Endothelial cell of umbilical vein (primary cell): ENCODE data around the gene ANXA11. TPM values are rescaled to one million over a fixed set of nuclear protein-coding genes. Genes with fewer than 3 reads are reported as not detected.

Experiments
- BruUV-seq: library from RNA; stranded (reverse); fragments of 400-500 nt; replicated peaks from 2 replicates; lab custom pipeline; 2021; lab: Mats Ljungman, UMichigan
- CTCF ChIA-PET: fragments of 300-600, 350-600 bp; sonication (Branson Sonifier 250); formaldehyde crosslinking; loops from one replicate; lab custom pipeline; 2021; ENCODE audit warnings: antibody characterized with exemption, inconsistent platforms; lab: Charles Lee
- POLR2A ChIA-PET: fragments of 300-600, 350-600 bp; sonication (Branson Sonifier 250); formaldehyde crosslinking; loops from one replicate; lab custom pipeline; 2021; ENCODE audit warnings: antibody characterized with exemption, inconsistent platforms; lab: Charles Lee
- DNase-seq: peaks from one replicate; pipeline ENCODE4 v3.0.0-alpha.2; 2011; ENCODE audit warnings: low read depth, low spot score
- FAIRE-seq: peaks from 2 replicates; lab custom pipeline; 2011; peaks lifted over from hg19 to GRCh38; lab: Jason Lieb, UNC
- H2AFZ ChIP-seq: 2 replicates; pipeline ENCODE4 v1.6.0; 2012; ENCODE audit warnings: low read depth, low read length, control low read depth, inconsistent platforms
- H3K27ac ChIP-seq: 2 replicates; pipeline ENCODE4 v1.5.1; 2011; ENCODE audit warnings: low read depth, mild to moderate bottlenecking, control low read depth, low read length, moderate library complexity; ENCODE audit not compliant: insufficient read depth
- H3K27me3 ChIP-seq, 2 experiments: 2 replicates each; pipeline versions ENCODE4 v1.6.0 to v1.6.1; 2011; ENCODE audit warnings: low read length in 2 of 2, mixed read lengths in 1 of 2; ENCODE audit not compliant: control insufficient read depth in 2 of 2, insufficient read depth in 2 of 2
- H3K36me3 ChIP-seq, 2 experiments: 2 replicates in 1 of 2; 3 replicates in 1 of 2; pipeline ENCODE4 v1.5.1; 2011; ENCODE audit warnings: low read length in 2 of 2, mild to moderate bottlenecking in 1 of 2, moderate library complexity in 1 of 2; ENCODE audit not compliant: control insufficient read depth in 2 of 2, insufficient read depth in 2 of 2; ENCODE audit errors: extremely low read depth in 1 of 2
- H3K4me1 ChIP-seq: 3 replicates; pipeline ENCODE4 v1.5.1; 2011; ENCODE audit warnings: mild to moderate bottlenecking, low read length; ENCODE audit not compliant: control insufficient read depth, insufficient read depth; ENCODE audit errors: extremely low read depth
- H3K4me2 ChIP-seq: 2 replicates; pipeline ENCODE4 v1.6.1; 2011; ENCODE audit warnings: low read length, control low read depth, mixed read lengths; ENCODE audit not compliant: insufficient read depth
- H3K4me3 ChIP-seq, 3 experiments: fragments of 200-600 bp in 1 of 3; sonication (generic), shearing (Covaris generic) in 1 of 3; replicated peaks in 1 of 3; 2 replicates each; pipeline ENCODE4 v1.5.1; 2011 to 2016; ENCODE audit warnings: control low read depth in 3 of 3, low read length in 3 of 3, mild to moderate bottlenecking in 2 of 3, inconsistent platforms in 1 of 3, low read depth in 1 of 3, moderate library complexity in 1 of 3; ENCODE audit not compliant: insufficient read depth in 1 of 3
- H3K79me2 ChIP-seq: 2 replicates; pipeline ENCODE4 v1.6.0; 2012; ENCODE audit warnings: low read length, inconsistent platforms; ENCODE audit not compliant: control insufficient read depth, insufficient read depth
- H3K9ac ChIP-seq: replicated peaks from 2 replicates; pipeline ENCODE3; 2011; ENCODE audit warnings: low read length, control low read depth; ENCODE audit not compliant: insufficient read depth; ENCODE audit errors: extremely low read depth
- H3K9me1 ChIP-seq: replicated peaks from 3 replicates; pipeline ENCODE4 v1.6.0; 2011; ENCODE audit warnings: mild to moderate bottlenecking, low read length; ENCODE audit not compliant: control insufficient read depth, insufficient read depth; ENCODE audit errors: extremely low read depth
- H3K9me3 ChIP-seq: replicated peaks from 2 replicates; pipeline ENCODE4 v1.5.1; 2012; ENCODE audit warnings: low read length, inconsistent platforms; ENCODE audit not compliant: control insufficient read depth, insufficient read depth
- H4K20me1 ChIP-seq: replicated peaks from 2 replicates; pipeline ENCODE3; 2011; ENCODE audit warnings: mild to moderate bottlenecking, low read length; ENCODE audit not compliant: control insufficient read depth, insufficient read depth; ENCODE audit errors: extremely low read depth
- CTCF ChIP-seq, 2 donors: IDR thresholded peaks; 1 replicate in 1 of 2; 2 replicates in 1 of 2; pipeline ENCODE4 v1.5.1; 2011; ENCODE audit warnings: low read length in 2 of 2, mild to moderate bottlenecking in 2 of 2, moderate library complexity in 2 of 2, control low read depth in 1 of 2, inconsistent platforms in 1 of 2, low read depth in 1 of 2; ENCODE audit not compliant: insufficient read depth in 1 of 2; ENCODE audit errors: extremely low read depth in 1 of 2
- EZH2 ChIP-seq: IDR thresholded peaks from 2 replicates; pipeline ENCODE4 v1.6.1; 2012; ENCODE audit warnings: borderline replicate concordance, low read depth, mild to moderate bottlenecking, moderate library complexity, low read length, inconsistent platforms; ENCODE audit not compliant: severe bottlenecking
- FOS ChIP-seq: IDR thresholded peaks from 2 replicates; pipeline ENCODE4 v1.6.1; 2011; ENCODE audit warnings: mild to moderate bottlenecking, low read length, moderate library complexity, borderline replicate concordance; ENCODE audit not compliant: insufficient read depth
- GATA2 ChIP-seq: IDR thresholded peaks from 2 replicates; pipeline ENCODE4 v1.7.0; 2011; ENCODE audit warnings: low read depth, mild to moderate bottlenecking, moderate library complexity, mixed read lengths, low read length; ENCODE audit not compliant: insufficient read length, insufficient read depth
- JUN ChIP-seq: IDR thresholded peaks from 2 replicates; pipeline ENCODE4 v1.6.1; 2011; ENCODE audit warnings: borderline replicate concordance, low read depth; ENCODE audit not compliant: insufficient read length, insufficient read depth
- MAX ChIP-seq: IDR thresholded peaks from 2 replicates; pipeline ENCODE4 v1.6.1; 2011; ENCODE audit not compliant: insufficient read depth, insufficient read length
- MYC ChIP-seq: IDR thresholded peaks from one replicate; pipeline ENCODE4 v1.6.1; 2011; ENCODE audit warnings: mild to moderate bottlenecking, low read depth, low read length
- POLR2A ChIP-seq: IDR thresholded peaks from 2 replicates; pipeline ENCODE4 v1.6.1; 2012; ENCODE audit warnings: low read depth, mild to moderate bottlenecking, control low read depth, low read length
- POLR2AphosphoS5 ChIP-seq: IDR thresholded peaks from 2 replicates; pipeline ENCODE4 v1.6.1; 2012; ENCODE audit warnings: low read depth, mild to moderate bottlenecking, control low read depth, low read length, moderate library complexity; ENCODE audit not compliant: insufficient read depth
- dilution Hi-C: fragments of 300-500 bp; cut with MboI; formaldehyde crosslinking; loops from one replicate; pipeline ENCODE4 v1.15.0; 2019; ENCODE audit warnings: low sequenced_read_pairs; ENCODE audit not compliant: extremely low pct_ligation_motif_present
- intact Hi-C: fragments of 100-400 bp; cut with micrococcal nuclease; formaldehyde crosslinking; loops from one replicate; pipeline ENCODE4 v1.10.0; 2022
- polyA plus RNA-seq, 4 experiments: library from polyadenylated mRNA; depleted of rRNA in 3 of 4; stranded (reverse) in 3 of 4; unstranded in 1 of 4; fragments of >200 nt; gene quantifications; 2 replicates each; pipeline versions ENCODE4 v1.2.1 to v1.2.3, GENCODE V29; 2011 to 2012; ENCODE audit warnings: missing spikeins in 1 of 4
- total RNA-seq: library from RNA; stranded (reverse); gene quantifications from 2 replicates; pipeline ENCODE4 v1.2.3, GENCODE V29; 2021

ANXA11 gene
- total and polyA plus RNA-seq, 2 donors (not counting 3 experiments of a cell fraction or from before 2014, with no cell fraction given) = 59.2 to 143 TPM

- Histone ChIP-seq H2AFZ (no peak overlapping the region), H3K27ac (no peak overlapping the region), H3K4me1 (peaks cover 8% of the 10 kb centered on the region), H3K9ac (no peak overlapping the region), H3K9me3 (no peaks in the 10 kb centered on the region), H4K20me1 (no peaks in the 10 kb centered on the region), H3K4me3 (no peak overlapping the region), H3K9me1 (no peaks in the 10 kb centered on the region), H3K36me3 (peaks cover 0 to under 1% of the 10 kb centered on the region in 2 experiments), H3K79me2 (no peaks in the 10 kb centered on the region), H3K27me3 (no peaks in the 10 kb centered on the region), H3K4me2 (no peak overlapping the region)
- intact Hi-C loops = no loop called here
- dilution Hi-C loops = no loop called here
- ChIA-PET POLR2A (no interaction called here), CTCF (interaction anchor here (9.1 kb wide), 1 partner anchor 72 kb away, joined by 320 read pairs; no protein-coding TSS in a partner anchor)
- BruUV-seq = no TSS peak
- no peak for TF ChIP-seq GATA2
- no peak for TF ChIP-seq MYC
- no peak for TF ChIP-seq POLR2A
- no peak for TF ChIP-seq MAX
- no peak for FAIRE-seq
- DNase-seq = no peak
These were observed 57.1 kb downstream of the ANXA11 start for GRCh38 chr10:80148166-80148805.

- Histone ChIP-seq H3K4me2 (no peak overlapping the region), H3K4me3 (no peak overlapping the region), H3K36me3 (no peaks in the 10 kb centered on the region), H3K27me3 (no peaks in the 10 kb centered on the region), H3K27ac (no peak overlapping the region), H3K9me1 (no peaks in the 10 kb centered on the region), H3K9ac (no peak overlapping the region), H4K20me1 (no peaks in the 10 kb centered on the region), H3K79me2 (no peaks in the 10 kb centered on the region), H3K9me3 (no peaks in the 10 kb centered on the region), H2AFZ (no peak overlapping the region), H3K4me1 (peaks cover 8% of the 10 kb centered on the region)
- BruUV-seq = no TSS peak
- ChIA-PET POLR2A (interaction anchor here (0.6 kb wide), 1 partner anchor 73 kb away, joined by 3 read pairs; no protein-coding TSS in a partner anchor), CTCF (interaction anchor here (1.1 to 9.1 kb wide), 2 partner anchors 18 to 73 kb away, joined by 3 to 320 read pairs; no protein-coding TSS in a partner anchor)
- TF ChIP-seq POLR2A = no peak
- TF ChIP-seq CTCF (IDR thresholded peaks at IDR 0.05; ENCODE audit: extremely low read depth in 1 of 2, insufficient read depth in 1 of 2, low read depth in 1 of 2, low read length in 2 of 2) = no peak
- no peak for TF ChIP-seq JUN
- TF ChIP-seq GATA2 = no peak
- no peak for TF ChIP-seq MYC
- TF ChIP-seq EZH2 = no peak
- no peak for TF ChIP-seq FOS
- TF ChIP-seq MAX = no peak
- TF ChIP-seq POLR2AphosphoS5 = no peak
- DNase-seq (no peak), FAIRE-seq (no peak)
- intact Hi-C loops (loop anchor here (1.0 kb wide), 2 partner anchors 11 to 60 kb away; no protein-coding TSS in a partner anchor), dilution Hi-C loops (no loop called here)
These were observed 58.4 kb downstream of the ANXA11 start for GRCh38 chr10:80146918-80147317.
